Measurements from ENCODE around the gene SPART. TPM values are rescaled to one million over a fixed set of nuclear protein-coding genes. Genes with fewer than 3 reads are reported as not detected.
"Not testable (repeated sequence)": the region's sequence is repeated elsewhere in the genome, so short reads cannot be mapped to it uniquely, and the experiment has no call there.

Gene SPART
- total RNA-seq, 1 experiment from 2014 or later: 0.12 TPM

DNA sequence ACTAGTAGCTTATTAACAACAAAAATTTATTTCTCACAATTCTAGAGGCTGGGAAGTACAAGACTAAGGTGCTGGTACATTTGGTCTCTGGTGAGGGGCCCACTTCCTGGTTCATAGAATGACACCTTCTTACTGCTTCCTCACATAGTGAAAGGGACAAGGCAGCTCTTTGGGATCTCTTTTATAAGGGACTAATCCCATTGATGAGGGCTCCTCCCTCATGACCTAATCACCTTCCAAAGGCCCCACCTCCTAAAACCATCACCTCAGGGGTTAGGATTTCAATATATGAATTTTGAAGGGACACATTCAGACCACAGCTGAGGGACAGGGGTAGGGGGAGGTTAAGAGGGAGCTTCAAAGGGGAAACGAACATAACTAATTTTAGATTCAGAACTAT lies 20.3 kb downstream of the SPART start:
- Histone ChIP-seq H3K4me1 (ENCODE audit: control insufficient read depth in 1 of 2, insufficient read depth in 2 of 2, low read length in 2 of 2) (no peaks in the 10 kb centered on the region), H3K9me2 (ENCODE audit: insufficient read depth) (no peaks in the 10 kb centered on the region), H3K27me3 (ENCODE audit: insufficient read depth, low read length) (no peaks in the 10 kb centered on the region), H3K9ac (ENCODE audit: low read length) (no peak overlapping the region), H3K36me3 (ENCODE audit: control insufficient read depth in 1 of 2, insufficient read depth in 2 of 2, low read length in 2 of 2) (no peaks in the 10 kb centered on the region), H3K27ac (ENCODE audit: low read depth, low read length) (no peak overlapping the region), H2AFZ (ENCODE audit: low read depth, low read length, poor library complexity, severe bottlenecking) (no peak overlapping the region), H3K4me2 (ENCODE audit: low read length) (no peak overlapping the region), H4K20me1 (ENCODE audit: insufficient read depth) (no peaks in the 10 kb centered on the region), H3K79me2 (ENCODE audit: insufficient read depth, low read length) (no peaks in the 10 kb centered on the region), H3K9me3 (ENCODE audit: control insufficient read depth in 1 of 2, insufficient read depth in 1 of 2, low read depth in 1 of 2, low read length in 2 of 2) (peaks cover 0 to 8% of the 10 kb centered on the region in 2 experiments; a peak in 1 of 4 replicates), H3K4me3 (replicated peaks in 1 of 2; ENCODE audit: low read depth in 1 of 2, low read length in 2 of 2) (no peak overlapping the region)
- DNase-seq (ENCODE audit: low read depth, low spot score) (no peak), ATAC-seq (no peak)
- no TSS peak for BruUV-seq (replicated peaks)
- ChIA-PET POLR2A (no interaction called here), CTCF (no interaction called here), RAD21 (ENCODE audit: low non-redundant PET in 1 of 2, low total read pairs in 2 of 2, uncharacterized antibody in 2 of 2, unreplicated experiment in 2 of 2) (no interaction called here)
- TF ChIP-seq ELF1 (IDR thresholded peaks at IDR 0.05; ENCODE audit: borderline replicate concordance, low read depth) (no peak), CEBPB (IDR thresholded peaks at IDR 0.05; ENCODE audit: low read depth) (no peak), SIN3A (IDR thresholded peaks at IDR 0.05; ENCODE audit: low read depth) (no peak), CBX3 (IDR thresholded peaks at IDR 0.05; ENCODE audit: low read depth) (no peak), EZH2phosphoT487 (IDR thresholded peaks at IDR 0.05; ENCODE audit: borderline replicate concordance) (no peak), RAD21 (IDR thresholded peaks at IDR 0.05; ENCODE audit: low read depth) (no peak), POLR2AphosphoS5 (IDR thresholded peaks at IDR 0.05; ENCODE audit: low read depth, low read length) (no peak), EZH2 (IDR thresholded peaks at IDR 0.05) (no peak), SP1 (IDR thresholded peaks at IDR 0.05; ENCODE audit: low read depth) (no peak), JUND (IDR thresholded peaks at IDR 0.05) (no peak), POLR2A (IDR thresholded peaks at IDR 0.05; ENCODE audit: borderline replicate concordance, extremely low read depth, insufficient read depth, insufficient read length) (no peak), EGR1 (IDR thresholded peaks at IDR 0.05; ENCODE audit: low read depth) (no peak)
- TF ChIP-seq, protein P1, sequence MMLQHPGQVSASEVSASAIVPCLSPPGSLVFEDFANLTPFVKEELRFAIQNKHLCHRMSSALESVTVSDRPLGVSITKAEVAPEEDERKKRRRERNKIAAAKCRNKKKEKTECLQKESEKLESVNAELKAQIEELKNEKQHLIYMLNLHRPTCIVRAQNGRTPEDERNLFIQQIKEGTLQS (IDR thresholded peaks at IDR 0.05): no peak
- TF ChIP-seq, protein P2, sequence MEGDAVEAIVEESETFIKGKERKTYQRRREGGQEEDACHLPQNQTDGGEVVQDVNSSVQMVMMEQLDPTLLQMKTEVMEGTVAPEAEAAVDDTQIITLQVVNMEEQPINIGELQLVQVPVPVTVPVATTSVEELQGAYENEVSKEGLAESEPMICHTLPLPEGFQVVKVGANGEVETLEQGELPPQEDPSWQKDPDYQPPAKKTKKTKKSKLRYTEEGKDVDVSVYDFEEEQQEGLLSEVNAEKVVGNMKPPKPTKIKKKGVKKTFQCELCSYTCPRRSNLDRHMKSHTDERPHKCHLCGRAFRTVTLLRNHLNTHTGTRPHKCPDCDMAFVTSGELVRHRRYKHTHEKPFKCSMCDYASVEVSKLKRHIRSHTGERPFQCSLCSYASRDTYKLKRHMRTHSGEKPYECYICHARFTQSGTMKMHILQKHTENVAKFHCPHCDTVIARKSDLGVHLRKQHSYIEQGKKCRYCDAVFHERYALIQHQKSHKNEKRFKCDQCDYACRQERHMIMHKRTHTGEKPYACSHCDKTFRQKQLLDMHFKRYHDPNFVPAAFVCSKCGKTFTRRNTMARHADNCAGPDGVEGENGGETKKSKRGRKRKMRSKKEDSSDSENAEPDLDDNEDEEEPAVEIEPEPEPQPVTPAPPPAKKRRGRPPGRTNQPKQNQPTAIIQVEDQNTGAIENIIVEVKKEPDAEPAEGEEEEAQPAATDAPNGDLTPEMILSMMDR (IDR thresholded peaks at IDR 0.05 in 2 of 3, conservative IDR thresholded peaks at IDR 0.05 in 1 of 3; ENCODE audit: borderline replicate concordance in 1 of 3, insufficient read depth in 1 of 3, low read depth in 2 of 3, low read length in 2 of 3): no peak
- TF ChIP-seq, protein P3, sequence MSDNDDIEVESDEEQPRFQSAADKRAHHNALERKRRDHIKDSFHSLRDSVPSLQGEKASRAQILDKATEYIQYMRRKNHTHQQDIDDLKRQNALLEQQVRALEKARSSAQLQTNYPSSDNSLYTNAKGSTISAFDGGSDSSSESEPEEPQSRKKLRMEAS (IDR thresholded peaks at IDR 0.05): no peak
- TF ChIP-seq, protein P4, sequence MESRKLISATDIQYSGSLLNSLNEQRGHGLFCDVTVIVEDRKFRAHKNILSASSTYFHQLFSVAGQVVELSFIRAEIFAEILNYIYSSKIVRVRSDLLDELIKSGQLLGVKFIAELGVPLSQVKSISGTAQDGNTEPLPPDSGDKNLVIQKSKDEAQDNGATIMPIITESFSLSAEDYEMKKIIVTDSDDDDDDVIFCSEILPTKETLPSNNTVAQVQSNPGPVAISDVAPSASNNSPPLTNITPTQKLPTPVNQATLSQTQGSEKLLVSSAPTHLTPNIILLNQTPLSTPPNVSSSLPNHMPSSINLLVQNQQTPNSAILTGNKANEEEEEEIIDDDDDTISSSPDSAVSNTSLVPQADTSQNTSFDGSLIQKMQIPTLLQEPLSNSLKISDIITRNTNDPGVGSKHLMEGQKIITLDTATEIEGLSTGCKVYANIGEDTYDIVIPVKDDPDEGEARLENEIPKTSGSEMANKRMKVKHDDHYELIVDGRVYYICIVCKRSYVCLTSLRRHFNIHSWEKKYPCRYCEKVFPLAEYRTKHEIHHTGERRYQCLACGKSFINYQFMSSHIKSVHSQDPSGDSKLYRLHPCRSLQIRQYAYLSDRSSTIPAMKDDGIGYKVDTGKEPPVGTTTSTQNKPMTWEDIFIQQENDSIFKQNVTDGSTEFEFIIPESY (IDR thresholded peaks at IDR 0.05; ENCODE audit: extremely low read depth, insufficient replicate concordance, low read length): no peak
- intact Hi-C loops (cut with micrococcal nuclease): no loop called here

DNA sequence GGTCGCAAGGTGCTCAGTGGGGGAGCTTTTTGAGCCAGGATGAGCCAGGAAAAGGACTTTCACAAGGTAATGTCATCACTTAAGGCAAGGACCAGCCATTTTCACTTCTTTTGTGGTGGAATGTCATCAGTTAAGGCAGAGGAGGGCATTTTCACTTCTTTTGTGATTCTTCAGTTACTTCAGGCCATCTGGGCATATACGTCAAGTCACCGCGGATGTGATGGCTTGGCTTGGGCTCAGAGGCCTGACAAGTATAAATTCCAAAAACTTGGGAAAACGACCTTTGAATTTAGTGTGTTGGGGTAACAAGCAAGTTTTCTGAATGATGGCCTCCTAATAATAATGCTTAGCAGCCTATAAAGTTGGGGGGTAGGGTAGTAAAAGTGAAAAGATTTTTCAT lies 21.3 kb downstream of the SPART start:
- H3K4me2 ChIP-seq (ENCODE audit: low read length); H3K79me2 ChIP-seq (ENCODE audit: insufficient read depth, low read length); RAD21 ChIA-PET (ENCODE audit: low non-redundant PET in 1 of 2, low total read pairs in 2 of 2, uncharacterized antibody in 2 of 2, unreplicated experiment in 2 of 2); H4K20me1 ChIP-seq (ENCODE audit: insufficient read depth); BruUV-seq (replicated peaks); DNase-seq (ENCODE audit: low read depth, low spot score); H3K9ac ChIP-seq (ENCODE audit: low read length); H3K9me2 ChIP-seq (ENCODE audit: insufficient read depth); H3K4me3 ChIP-seq (replicated peaks in 1 of 2; ENCODE audit: low read depth in 1 of 2, low read length in 2 of 2); ATAC-seq; H3K4me1 ChIP-seq (ENCODE audit: control insufficient read depth in 1 of 2, insufficient read depth in 2 of 2, low read length in 2 of 2); CTCF ChIA-PET; H2AFZ ChIP-seq (ENCODE audit: low read depth, low read length, poor library complexity, severe bottlenecking); H3K27ac ChIP-seq (ENCODE audit: low read depth, low read length); POLR2A ChIA-PET; intact Hi-C loops (cut with micrococcal nuclease); H3K27me3 ChIP-seq (ENCODE audit: insufficient read depth, low read length); H3K36me3 ChIP-seq (ENCODE audit: control insufficient read depth in 1 of 2, insufficient read depth in 2 of 2, low read length in 2 of 2); H3K9me3 ChIP-seq (ENCODE audit: control insufficient read depth in 1 of 2, insufficient read depth in 1 of 2, low read depth in 1 of 2, low read length in 2 of 2): not testable (repeated sequence)
